ENCODE results near the gene DKKL1.

Gene DKKL1

GRCh38 chr19:49338023-49338677, 25.5 kb upstream of the DKKL1 start:
- no peak for DNase-seq

- no peak for DNase-seq
Observed at GRCh38 chr19:49338691-49339300, 24.9 kb upstream of the DKKL1 start.

GRCh38 chr19:49339301-49340068, 24.2 kb upstream of the DKKL1 start:
- no peak for DNase-seq

- no peak for DNase-seq
Observed at GRCh38 chr19:49340069-49340864, 23.4 kb upstream of the DKKL1 start.

GRCh38 chr19:49340865-49341718, 22.6 kb upstream of the DKKL1 start:
- no peak for DNase-seq

GRCh38 chr19:49342291-49342721, 21.4 kb upstream of the DKKL1 start:
- no peak for DNase-seq

- no peak for DNase-seq
Observed at GRCh38 chr19:49343123-49343522, 20.6 kb upstream of the DKKL1 start.

GRCh38 chr19:49344505-49345423, 18.9 kb upstream of the DKKL1 start:
- no peak for DNase-seq

GRCh38 chr19:49347191-49347590, 16.5 kb upstream of the DKKL1 start:
- no peak for DNase-seq

GRCh38 chr19:49347835-49348234, 15.8 kb upstream of the DKKL1 start:
- no peak for DNase-seq

GRCh38 chr19:49348305-49349189, 15.1 kb upstream of the DKKL1 start:
- DNase-seq: no peak

GRCh38 chr19:49349567-49349966, 14.1 kb upstream of the DKKL1 start:
- DNase-seq: no peak

GRCh38 chr19:49355909-49356353, 7.7 kb upstream of the DKKL1 start:
- DNase-seq: no peak

- DNase-seq: no peak
Observed at GRCh38 chr19:49356382-49356781, 7.3 kb upstream of the DKKL1 start.

GRCh38 chr19:49357186-49357585, 6.5 kb upstream of the DKKL1 start:
- DNase-seq: no peak

GRCh38 chr19:49359851-49360820, 3.5 kb upstream of the DKKL1 start:
- no peak for DNase-seq

GRCh38 chr19:49361438-49362047, 2.1 kb upstream of the DKKL1 start:
- DNase-seq: no peak
